AG09319 (cell line): ENCODE data around the gene ASB6.

ENCODE experiments used
- DNase-seq: peaks from one replicate; pipeline ENCODE4 v3.0.0-alpha.2; 2010; ENCODE audit warnings: low read depth; ENCODE audit errors: extremely low read depth
- TF ChIP-seq, protein P1 (sequence below): IDR thresholded peaks from 2 replicates; pipeline ENCODE4 v1.5.1; 2011; ENCODE audit warnings: low read depth, mild to moderate bottlenecking, inconsistent platforms, low read length, moderate library complexity

Gene ASB6

DNA sequence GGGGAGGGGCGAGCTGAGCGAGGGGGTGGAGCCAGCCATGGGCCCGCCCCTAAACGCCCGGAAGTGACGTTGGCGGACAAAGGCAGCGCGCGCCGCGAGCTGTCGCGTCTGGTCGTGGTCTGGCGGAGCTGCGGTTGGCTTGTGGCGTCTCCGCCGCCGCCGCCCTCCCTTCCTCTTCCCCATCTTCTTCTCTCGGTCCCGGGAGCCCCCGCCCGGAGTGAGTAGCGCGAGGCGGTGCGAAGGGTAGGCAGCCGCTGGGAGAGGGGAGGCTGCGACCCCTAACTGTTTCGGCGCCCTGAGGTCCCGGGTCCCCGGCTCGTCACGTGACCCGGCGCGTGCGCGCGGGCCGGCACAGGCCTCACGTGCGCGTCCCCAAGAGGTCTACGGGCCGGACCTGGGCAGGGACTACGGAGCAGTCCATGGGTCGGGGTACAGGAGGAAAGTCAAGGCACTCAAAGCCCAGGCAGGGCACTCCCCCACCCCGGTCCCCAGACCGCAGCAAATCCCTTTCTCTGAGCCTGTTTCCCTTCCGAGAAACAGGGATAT is 15.8 kb downstream of the ASB6 start, which contains the start of gene NTMT1:
Gene NTMT1 (plus strand): TSS at position 85 of the 546 bp plus-strand sequence. CDS start 6,541 bp downstream, outside the sequence.
- DNase-seq = no peak
- TF ChIP-seq, protein P1, sequence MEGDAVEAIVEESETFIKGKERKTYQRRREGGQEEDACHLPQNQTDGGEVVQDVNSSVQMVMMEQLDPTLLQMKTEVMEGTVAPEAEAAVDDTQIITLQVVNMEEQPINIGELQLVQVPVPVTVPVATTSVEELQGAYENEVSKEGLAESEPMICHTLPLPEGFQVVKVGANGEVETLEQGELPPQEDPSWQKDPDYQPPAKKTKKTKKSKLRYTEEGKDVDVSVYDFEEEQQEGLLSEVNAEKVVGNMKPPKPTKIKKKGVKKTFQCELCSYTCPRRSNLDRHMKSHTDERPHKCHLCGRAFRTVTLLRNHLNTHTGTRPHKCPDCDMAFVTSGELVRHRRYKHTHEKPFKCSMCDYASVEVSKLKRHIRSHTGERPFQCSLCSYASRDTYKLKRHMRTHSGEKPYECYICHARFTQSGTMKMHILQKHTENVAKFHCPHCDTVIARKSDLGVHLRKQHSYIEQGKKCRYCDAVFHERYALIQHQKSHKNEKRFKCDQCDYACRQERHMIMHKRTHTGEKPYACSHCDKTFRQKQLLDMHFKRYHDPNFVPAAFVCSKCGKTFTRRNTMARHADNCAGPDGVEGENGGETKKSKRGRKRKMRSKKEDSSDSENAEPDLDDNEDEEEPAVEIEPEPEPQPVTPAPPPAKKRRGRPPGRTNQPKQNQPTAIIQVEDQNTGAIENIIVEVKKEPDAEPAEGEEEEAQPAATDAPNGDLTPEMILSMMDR = no peak

DNA sequence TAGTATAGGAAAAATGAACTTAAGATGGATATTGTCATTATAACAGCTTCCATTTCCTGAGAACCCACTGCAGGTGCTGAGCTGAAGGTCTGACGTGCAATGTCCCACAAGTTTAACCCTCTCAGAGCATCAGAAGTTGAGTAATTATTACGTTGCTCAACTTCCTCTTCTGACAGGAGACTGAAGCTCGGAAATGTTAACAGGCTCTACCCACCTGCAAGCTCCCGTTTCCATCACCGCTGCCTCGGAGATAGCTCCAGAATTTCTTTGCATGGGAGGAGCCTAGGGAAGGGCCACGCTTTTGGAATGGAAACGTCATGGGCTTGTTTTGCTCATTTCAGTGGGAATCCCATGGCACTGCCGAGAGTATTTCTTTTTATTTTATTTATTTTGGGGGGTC is 17.0 kb downstream of the ASB6 start:
- TF ChIP-seq, protein P1 = no peak
- DNase-seq = no peak

DNA sequence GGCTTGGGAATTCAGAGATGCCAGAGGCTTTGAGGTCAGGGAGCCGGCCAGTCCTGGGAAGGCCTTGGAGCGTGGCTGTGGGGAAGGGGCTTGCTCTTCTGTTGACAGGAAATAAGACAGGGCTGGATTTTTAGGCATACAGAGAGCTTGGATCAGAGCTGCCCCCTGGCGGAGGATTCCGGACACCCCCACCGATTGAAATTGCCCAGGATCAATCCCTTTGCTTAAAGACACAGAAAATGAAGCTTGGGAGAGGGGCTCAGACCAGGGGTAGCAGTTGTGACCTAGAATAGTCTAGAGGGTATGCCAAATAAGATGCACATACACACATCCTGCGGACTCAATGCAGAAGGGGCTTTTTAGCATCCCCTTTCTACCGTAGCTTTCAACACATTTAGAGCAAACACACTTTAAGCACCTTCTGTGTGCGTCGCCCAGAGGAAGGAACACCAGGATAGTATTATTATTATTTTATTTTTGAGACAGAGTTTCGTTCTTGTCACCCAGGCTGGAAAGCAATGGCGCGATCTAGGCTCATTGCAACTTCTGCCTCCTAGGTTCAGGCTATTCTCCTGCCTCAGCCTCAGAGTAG is 17.7 kb downstream of the ASB6 start:
- no peak for DNase-seq
- TF ChIP-seq, protein P1 = peak; percentile 87

DNA sequence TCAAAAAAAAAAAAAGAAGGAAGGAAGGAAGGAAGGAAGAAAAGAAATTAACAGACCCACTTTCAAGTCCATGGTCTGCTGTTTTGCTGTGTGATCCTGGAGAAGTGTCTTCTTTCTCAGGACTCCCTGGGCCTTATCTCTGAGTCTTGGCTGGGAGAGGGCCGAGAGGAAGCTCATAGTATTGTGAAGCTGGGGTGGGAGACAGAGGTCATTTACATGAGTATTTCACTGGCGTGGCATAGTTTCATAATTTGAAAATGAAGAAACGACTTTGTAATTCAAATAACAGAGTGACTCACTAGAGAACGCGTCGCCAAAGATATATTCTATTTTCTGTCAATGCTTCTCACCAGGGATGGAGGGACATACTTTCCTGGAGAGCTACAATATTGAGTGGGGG is 18.6 kb downstream of the ASB6 start:
- DNase-seq = no peak
- TF ChIP-seq, protein P1 = no peak

DNA sequence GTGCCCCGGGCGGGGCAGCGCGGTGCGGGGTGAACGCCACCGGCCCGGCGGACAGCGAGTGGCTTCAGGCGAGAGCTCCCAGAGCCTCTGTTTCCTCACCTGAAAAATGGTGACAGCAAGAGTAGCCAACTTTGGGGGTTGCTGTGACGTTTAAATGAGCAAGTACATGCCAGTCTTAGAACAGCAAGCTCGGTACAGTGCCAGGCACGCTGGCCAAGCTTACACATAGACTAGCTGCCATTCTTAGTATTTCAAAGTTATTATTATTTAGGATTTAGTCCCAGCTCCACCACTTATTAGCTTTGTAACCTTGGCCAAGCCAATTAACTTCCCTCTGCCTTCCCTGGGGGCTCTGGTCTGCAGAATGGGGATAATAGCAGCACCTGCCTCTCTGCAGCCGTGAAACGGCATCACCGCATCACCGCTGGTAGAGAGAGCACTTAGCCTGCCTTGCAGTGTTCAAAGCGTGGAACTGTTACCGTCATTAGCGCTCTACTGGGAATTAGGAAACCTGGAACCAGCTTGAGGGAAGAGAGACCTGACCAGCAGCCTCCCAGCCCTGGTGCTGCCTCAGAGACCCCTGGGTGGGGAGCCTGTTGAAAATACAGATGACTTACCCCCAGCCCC is 21.2 kb downstream of the ASB6 start, which contains the start of gene C9orf50:
Gene C9orf50 (minus strand): TSS at position 433 of the 627 bp plus-strand sequence. CDS start 527 bp downstream, outside the sequence.
- DNase-seq = no peak
- TF ChIP-seq, protein P1 = no peak

DNA sequence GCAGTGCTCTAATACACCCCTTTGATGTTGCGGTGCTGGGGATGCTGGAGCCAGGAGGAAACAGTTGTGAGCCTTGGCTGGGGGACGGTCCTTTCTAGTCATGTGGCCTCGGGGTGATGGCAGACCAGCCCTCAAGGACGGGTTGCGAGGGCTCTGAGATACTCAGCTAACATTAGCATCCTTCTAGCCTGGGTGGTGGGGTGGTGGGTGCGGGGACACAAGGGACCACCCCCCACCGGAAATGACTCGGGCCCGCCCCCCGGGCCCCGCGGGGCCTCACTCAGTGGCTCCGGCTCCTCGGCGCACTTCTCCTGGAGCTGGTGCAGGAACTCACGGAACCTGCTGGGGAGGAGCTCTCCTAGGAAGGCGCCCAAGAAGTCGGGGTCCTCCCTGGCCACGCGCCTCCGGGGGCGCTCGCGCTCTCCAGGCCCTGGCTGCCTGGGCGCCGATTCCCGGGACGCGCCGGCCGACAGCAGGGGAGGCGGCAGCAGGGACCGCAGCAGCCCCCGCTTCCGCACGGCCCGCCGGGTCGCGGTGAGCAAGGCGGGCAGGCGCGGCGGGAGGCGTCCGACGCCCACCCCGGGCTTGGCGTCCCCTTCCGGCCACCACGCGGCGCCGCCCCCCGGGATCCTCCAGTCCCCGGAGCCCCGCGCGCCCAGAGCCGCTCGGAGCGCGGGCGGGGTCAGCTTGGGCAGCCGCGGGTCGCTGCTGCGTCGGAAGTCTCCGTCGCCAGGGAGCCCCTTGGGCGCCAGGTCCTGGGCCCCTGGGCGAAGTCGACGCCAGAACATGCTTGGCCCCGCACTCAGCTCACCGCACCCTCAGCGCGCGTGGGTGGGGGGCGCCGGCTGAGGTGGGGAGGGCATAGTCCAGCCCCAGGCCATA is 21.9 kb downstream of the ASB6 start:
- TF ChIP-seq, protein P1 = peak; percentile 22
- DNase-seq = no peak
